IPS-20b (cell line): ENCODE results near the gene OPCML.

ENCODE experiments used
- H3K27ac ChIP-seq: one replicate; pipeline ENCODE4 v1.5.1; 2013; ENCODE audit warnings: low read length
- H3K27me3 ChIP-seq: 2 replicates; pipeline ENCODE4 v1.6.1; 2013; ENCODE audit warnings: mild to moderate bottlenecking, low read length, inconsistent platforms; ENCODE audit not compliant: insufficient read depth
- H3K36me3 ChIP-seq: 2 replicates; pipeline ENCODE4 v1.6.1; 2013; ENCODE audit warnings: low read depth, mild to moderate bottlenecking, inconsistent platforms, low read length, moderate library complexity; ENCODE audit not compliant: insufficient read depth
- H3K4me1 ChIP-seq: 2 replicates; pipeline ENCODE4 v1.6.1; 2013; ENCODE audit warnings: mild to moderate bottlenecking, control low read depth, inconsistent platforms, low read length, moderate library complexity; ENCODE audit not compliant: insufficient read depth
- H3K4me3 ChIP-seq: 2 replicates; pipeline ENCODE4 v1.5.1; 2013; ENCODE audit warnings: mild to moderate bottlenecking, low read length, inconsistent platforms
- H3K9ac ChIP-seq: 2 replicates; pipeline ENCODE4 v1.6.1; 2013; ENCODE audit warnings: low read depth, mild to moderate bottlenecking, inconsistent platforms, low read length, moderate library complexity
- H3K9me3 ChIP-seq: 2 replicates; pipeline ENCODE4 v1.6.1; 2013; ENCODE audit warnings: mild to moderate bottlenecking, low read depth, low read length, inconsistent platforms; ENCODE audit not compliant: insufficient read depth

The OPCML gene

DNA sequence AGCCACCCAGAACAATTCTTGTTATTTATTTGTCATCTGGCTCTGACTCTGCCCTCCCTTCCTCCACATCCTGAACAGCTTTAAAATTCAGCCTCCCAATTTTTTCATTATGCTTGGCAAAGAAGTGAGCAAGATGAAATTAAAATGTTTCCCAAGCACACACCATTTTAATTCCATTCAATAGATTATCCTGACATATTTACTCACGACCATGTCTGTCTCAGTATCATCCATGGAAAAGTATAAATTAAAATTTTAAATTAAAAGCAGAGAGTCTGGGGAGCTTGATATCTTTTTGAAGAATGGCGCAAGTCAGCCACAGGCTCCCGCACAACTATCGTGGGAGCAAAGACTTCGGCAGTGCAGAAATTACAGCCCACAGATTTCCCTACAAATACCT is 862.4 kb downstream of the OPCML start:
- no peaks in the 10 kb centered on the region for H3K36me3 ChIP-seq
- H3K9me3 ChIP-seq: no peaks in the 10 kb centered on the region
- no peaks in the 10 kb centered on the region for H3K27me3 ChIP-seq
- H3K9ac ChIP-seq: no peak overlapping the region
- no peaks in the 10 kb centered on the region for H3K4me1 ChIP-seq
- no peak overlapping the region for H3K27ac ChIP-seq
- H3K4me3 ChIP-seq: no peak overlapping the region

DNA sequence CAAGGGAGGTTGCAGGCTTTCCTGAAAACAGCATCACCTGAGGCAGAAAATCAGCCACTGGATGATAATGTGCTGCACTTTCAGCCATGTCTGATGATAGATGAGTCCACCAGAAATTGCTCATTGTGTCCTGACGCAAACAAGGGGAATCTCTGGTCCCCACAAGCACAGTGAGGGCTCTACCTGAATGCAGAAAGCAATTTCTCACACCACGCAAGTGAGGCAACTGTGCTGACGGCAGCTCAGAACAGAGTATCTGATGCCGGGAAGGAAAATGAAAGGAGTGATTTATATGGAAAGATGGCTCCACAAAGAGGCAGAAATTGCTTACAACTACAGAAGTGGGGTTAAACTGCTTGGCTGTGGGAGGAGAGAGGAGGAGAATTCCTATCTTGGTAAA is 867.1 kb downstream of the OPCML start:
- Histone ChIP-seq H3K4me3 (no peak overlapping the region), H3K4me1 (no peaks in the 10 kb centered on the region), H3K27me3 (no peaks in the 10 kb centered on the region), H3K36me3 (no peaks in the 10 kb centered on the region), H3K9ac (no peak overlapping the region), H3K9me3 (no peaks in the 10 kb centered on the region), H3K27ac (no peak overlapping the region)

DNA sequence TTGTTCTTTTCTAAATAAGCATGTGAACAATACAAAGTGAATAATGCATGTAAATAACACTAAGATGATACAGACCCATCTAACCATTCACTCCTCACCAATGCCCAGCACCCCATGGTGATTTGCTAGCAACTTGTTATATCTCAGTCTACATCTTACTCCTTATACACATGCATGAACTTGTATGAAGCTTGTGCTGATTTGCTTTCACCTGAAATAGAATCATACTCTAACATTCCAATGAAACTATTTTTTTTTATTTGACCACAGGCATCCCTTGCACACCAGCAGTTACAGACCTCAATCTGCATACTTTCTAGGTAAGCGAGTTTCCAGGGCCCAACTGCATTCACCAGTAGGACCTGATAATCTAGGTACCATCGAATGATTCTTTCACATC is 873.6 kb downstream of the OPCML start:
- Histone ChIP-seq H3K27me3 (no peaks in the 10 kb centered on the region), H3K9ac (no peak overlapping the region), H3K4me1 (no peaks in the 10 kb centered on the region), H3K27ac (no peak overlapping the region), H3K4me3 (no peak overlapping the region), H3K9me3 (no peaks in the 10 kb centered on the region), H3K36me3 (no peaks in the 10 kb centered on the region)

DNA sequence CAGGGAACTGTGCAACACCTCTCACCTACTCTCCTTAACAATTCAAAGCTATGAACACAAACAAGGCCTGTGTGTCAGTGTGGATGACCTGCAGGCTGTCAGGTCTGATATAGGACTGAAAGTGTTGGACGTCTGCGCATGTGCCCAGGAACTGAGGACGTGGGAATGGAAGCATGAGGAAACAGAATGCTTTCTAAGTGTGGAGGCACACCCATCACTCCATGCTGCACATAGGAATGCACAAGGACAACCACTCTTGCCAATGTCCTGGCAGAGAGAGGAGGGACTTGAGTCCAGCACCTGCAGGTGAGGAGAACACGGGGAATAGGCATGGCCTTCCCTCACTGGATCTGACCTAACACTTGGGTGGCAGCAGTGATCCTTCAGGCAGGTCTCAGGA is 874.3 kb downstream of the OPCML start:
- H3K9ac ChIP-seq: no peak overlapping the region

DNA sequence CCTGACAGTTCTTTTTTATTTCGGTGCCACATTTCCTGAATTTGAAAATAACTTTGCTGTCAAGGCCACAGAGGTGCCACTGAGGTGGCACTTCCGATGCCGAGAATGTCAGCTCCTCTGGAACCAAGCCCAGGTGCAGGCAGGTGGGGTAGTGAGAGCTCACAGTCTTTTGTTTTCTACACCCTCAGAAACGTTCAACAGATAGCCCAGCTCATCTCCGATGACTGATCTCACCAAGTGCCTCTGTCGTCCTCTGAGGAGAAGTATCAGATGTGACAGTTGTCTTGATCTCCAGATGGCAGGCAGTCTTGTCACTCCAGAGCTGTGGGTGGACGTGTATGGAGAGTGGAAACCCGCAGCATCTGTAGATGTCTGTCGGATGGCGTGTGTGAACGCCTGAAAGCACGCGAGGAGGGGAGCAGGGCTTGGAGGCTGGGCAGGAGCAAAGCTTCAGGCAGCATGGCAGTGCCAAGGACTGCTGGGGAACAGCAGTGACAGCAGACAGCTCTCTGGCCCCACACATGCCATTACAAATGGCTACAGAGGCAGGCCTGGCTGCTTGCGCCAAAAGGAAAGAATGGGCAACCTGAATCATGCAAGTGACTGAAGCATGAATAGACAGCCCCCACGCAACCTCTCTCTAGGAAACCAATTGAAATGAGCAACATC is 877.0 kb downstream of the OPCML start:
- Histone ChIP-seq H3K27me3 (no peaks in the 10 kb centered on the region), H3K36me3 (no peaks in the 10 kb centered on the region), H3K4me3 (no peak overlapping the region), H3K4me1 (peaks cover 5% of the 10 kb centered on the region; the same call in 1 of the 2 replicates), H3K9ac (no peak overlapping the region), H3K9me3 (no peaks in the 10 kb centered on the region), H3K27ac (no peak overlapping the region)

More for the DNA sequence above, 874.3 kb downstream of the OPCML start:
- H3K4me1 ChIP-seq: no peaks in the 10 kb centered on the region
- no peak overlapping the region for H3K27ac ChIP-seq
- no peak overlapping the region for H3K4me3 ChIP-seq
- H3K9me3 ChIP-seq: no peaks in the 10 kb centered on the region
- H3K36me3 ChIP-seq: no peaks in the 10 kb centered on the region
- no peaks in the 10 kb centered on the region for H3K27me3 ChIP-seq

DNA sequence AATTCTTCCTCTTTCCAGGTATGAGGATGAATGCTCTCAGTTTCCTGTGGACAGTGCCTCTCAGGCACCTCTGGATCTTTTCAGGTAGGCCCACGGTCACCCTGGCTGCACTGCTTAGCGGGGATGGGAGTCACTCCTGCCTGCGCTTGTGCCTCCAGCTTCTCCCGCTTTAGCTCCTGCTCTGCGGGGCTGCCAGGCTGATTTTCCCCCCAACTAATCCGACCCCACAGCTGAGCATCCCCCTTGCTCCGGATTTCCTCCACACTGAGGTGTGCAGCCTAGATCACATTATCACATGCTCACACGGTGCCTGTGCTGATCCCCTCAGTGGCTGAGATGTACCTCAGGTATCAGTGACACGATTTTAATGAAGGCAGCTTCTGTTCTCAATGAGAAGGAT is 879.1 kb downstream of the OPCML start:
- Histone ChIP-seq H3K4me1 (peaks cover 5% of the 10 kb centered on the region; the same call in 1 of the 2 replicates), H3K27ac (no peak overlapping the region), H3K4me3 (no peak overlapping the region), H3K9ac (no peak overlapping the region), H3K36me3 (no peaks in the 10 kb centered on the region), H3K27me3 (no peaks in the 10 kb centered on the region), H3K9me3 (no peaks in the 10 kb centered on the region)

DNA sequence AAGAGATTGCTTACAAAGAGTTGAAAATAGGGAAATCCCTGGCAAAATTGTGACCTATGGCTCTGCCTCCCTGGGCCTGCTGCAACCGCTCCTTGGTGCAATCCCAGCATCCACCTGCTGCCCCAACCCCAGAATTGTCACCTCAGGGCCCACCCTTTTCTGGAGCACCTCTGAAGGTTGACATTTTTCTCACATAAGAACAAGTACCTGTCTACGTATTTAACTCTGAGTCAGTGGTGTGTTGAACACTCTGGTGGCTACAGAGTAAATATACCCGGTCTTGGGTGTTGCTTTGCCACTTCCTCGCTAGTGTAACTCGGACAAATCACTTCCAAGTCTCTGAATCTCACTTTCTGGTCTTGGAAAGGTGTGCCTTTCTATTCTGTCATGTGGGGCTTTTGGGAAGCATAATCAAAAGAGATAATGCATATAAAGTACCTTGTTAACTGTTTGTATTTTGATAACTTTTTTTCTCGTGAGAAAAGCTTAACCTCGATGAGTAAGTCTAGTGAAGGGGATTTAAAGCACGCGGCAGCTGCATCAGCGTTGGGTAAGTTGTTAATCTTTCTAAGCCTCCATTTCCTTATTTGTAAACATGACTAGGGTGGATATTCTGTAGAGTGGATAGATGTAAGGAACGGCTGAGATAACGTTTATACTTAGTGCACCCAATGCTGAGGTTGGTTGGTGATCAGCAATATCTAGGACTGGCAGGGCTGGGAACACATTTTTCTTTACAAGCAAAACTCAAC is 881.2 kb downstream of the OPCML start:
- Histone ChIP-seq H3K36me3 (no peaks in the 10 kb centered on the region), H3K27ac (no peak overlapping the region), H3K4me3 (no peak overlapping the region), H3K27me3 (no peaks in the 10 kb centered on the region), H3K9me3 (no peaks in the 10 kb centered on the region), H3K9ac (no peak overlapping the region), H3K4me1 (peaks cover 16% of the 10 kb centered on the region)

DNA sequence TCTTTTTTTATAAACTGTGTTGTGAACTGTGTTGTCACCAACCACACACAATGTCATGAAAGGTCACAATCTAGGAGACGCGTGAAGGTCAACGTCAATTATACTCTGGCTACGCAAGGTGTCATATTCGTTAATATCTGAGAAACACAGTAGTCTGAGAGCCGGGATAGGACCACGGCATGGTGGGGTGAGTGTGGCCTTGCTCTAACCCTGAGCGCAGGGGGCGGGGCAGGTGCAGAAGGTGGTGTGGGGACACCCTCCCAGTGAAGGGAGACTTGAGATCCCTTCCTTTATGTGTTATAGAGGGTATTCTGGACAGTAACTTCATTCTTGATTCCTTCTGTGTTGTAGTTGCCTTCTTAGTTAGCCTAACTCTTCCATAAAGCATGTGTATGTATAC is 883.0 kb downstream of the OPCML start:
- Histone ChIP-seq H3K4me1 (peaks cover 18% of the 10 kb centered on the region), H3K27ac (no peak overlapping the region), H3K9ac (no peak overlapping the region), H3K4me3 (no peak overlapping the region), H3K36me3 (no peaks in the 10 kb centered on the region), H3K9me3 (no peaks in the 10 kb centered on the region), H3K27me3 (no peaks in the 10 kb centered on the region)

DNA sequence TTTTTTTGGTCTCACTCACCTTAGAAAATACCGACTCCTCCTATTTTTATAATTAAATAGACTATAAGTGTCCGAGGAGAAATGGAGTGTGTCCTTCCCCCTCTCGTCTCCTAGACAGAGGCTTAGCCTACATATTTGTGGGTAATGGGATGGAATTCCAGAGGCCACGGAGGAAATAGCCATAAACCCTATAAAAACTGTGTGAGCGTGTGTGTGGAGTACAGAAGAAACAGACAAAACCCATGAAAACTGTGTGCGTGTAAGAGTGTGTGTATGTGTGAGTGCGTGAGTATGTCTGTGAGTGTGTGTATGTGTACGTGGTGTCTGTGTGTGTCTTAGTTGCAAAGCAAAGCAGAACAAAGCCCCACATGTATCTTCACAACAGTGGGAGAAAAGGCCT is 883.5 kb downstream of the OPCML start:
- Histone ChIP-seq H3K36me3 (no peaks in the 10 kb centered on the region), H3K27me3 (no peaks in the 10 kb centered on the region), H3K9me3 (no peaks in the 10 kb centered on the region), H3K9ac (no peak overlapping the region), H3K4me3 (no peak overlapping the region), H3K27ac (no peak overlapping the region), H3K4me1 (peaks cover 18% of the 10 kb centered on the region)

DNA sequence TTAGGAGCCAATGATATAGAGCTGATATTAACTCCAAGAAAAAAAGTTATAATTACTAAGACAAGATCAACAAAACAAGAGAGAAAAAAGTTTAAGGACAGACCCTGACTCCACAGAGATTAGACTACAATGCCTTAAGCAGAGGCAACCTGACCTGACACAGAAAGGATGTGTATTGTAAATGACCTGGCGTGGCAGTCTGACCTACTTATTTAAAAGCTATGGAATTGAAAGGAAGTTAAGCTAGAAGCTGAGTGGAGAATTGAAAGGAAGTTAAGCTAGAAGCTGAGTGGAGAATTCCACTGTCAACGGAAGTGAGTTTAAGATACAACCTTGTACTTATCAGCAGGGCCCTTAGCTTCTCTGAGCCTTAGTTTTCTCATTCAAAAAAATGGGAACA is 885.4 kb downstream of the OPCML start:
- Histone ChIP-seq H3K27me3 (no peaks in the 10 kb centered on the region), H3K4me3 (no peak overlapping the region), H3K36me3 (no peaks in the 10 kb centered on the region), H3K4me1 (peaks cover 27% of the 10 kb centered on the region), H3K9me3 (no peaks in the 10 kb centered on the region), H3K9ac (no peak overlapping the region), H3K27ac (no peak overlapping the region)

DNA sequence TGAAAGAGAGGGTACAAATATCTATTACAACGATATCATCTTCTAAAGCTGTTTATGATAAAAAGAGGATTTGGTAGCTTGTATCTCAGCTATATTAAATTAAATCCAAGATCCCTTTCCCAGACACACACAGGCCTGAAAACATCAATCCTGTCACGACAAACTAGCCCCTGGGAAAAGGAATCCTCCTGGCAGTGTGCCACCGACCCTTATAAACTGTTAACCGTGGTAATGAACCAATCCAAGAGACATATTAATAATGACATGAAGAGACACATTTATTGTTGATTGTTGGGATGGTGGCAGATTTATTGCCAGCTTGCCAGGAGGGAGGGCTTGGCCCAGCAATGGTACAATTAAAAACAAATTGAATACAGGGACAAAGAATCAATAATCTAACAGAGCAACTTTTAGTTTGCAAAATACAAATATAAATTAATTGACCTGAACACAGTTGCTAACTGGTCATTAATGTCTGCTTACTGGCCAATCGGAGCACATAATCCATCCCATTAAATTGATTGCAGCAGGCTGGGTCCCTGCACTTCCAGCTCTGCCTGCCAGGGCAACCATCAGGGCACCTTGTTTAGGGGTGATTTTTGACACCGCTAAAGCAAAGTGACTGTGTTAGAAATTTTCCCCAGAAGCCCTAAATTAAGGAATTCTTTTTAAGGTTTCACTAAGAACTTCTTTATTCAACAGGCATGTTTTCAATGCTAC is 887.6 kb downstream of the OPCML start:
- Histone ChIP-seq H3K4me3 (no peak overlapping the region), H3K9ac (no peak overlapping the region), H3K36me3 (no peaks in the 10 kb centered on the region), H3K27ac (no peak overlapping the region), H3K27me3 (no peaks in the 10 kb centered on the region), H3K9me3 (no peaks in the 10 kb centered on the region), H3K4me1 (peaks cover 22% of the 10 kb centered on the region)

DNA sequence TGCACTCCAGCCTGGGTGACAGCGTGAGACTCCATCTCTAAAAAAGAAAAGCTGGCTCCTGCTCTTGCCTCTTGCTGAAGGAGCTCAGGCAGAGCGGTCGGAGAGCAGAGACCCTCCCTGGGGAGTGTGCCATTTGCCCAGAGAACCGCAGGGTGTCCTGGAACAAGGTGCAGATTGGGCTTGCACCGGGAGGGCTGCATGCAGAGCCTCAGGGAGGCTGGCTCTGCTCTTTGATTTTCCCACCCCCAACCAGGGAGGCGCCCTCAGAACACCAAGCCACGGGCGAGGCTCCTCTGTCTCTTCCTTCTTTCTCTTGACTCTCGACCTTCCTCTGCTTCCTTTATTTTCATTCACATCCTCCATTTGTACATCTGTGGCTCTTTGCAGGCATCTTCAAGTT is 889.1 kb downstream of the OPCML start:
- H3K4me1 ChIP-seq: peaks cover 22% of the 10 kb centered on the region
- H3K27ac ChIP-seq: no peak overlapping the region
- H3K9ac ChIP-seq: no peak overlapping the region

More for the DNA sequence above, 889.1 kb downstream of the OPCML start:
- no peaks in the 10 kb centered on the region for H3K27me3 ChIP-seq
- H3K36me3 ChIP-seq: no peaks in the 10 kb centered on the region
- H3K9me3 ChIP-seq: no peaks in the 10 kb centered on the region
- no peak overlapping the region for H3K4me3 ChIP-seq
